Endothelial cell of umbilical vein (primary cell): Measurements from ENCODE around the gene CALR3.

ENCODE experiments used
- EZH2 ChIP-seq: IDR thresholded peaks from 2 replicates; pipeline ENCODE4 v1.6.1; 2012; ENCODE audit warnings: borderline replicate concordance, low read depth, mild to moderate bottlenecking, moderate library complexity, low read length, inconsistent platforms; ENCODE audit not compliant: severe bottlenecking
- MAX ChIP-seq: IDR thresholded peaks from 2 replicates; pipeline ENCODE4 v1.6.1; 2011; ENCODE audit not compliant: insufficient read depth, insufficient read length

DNA sequence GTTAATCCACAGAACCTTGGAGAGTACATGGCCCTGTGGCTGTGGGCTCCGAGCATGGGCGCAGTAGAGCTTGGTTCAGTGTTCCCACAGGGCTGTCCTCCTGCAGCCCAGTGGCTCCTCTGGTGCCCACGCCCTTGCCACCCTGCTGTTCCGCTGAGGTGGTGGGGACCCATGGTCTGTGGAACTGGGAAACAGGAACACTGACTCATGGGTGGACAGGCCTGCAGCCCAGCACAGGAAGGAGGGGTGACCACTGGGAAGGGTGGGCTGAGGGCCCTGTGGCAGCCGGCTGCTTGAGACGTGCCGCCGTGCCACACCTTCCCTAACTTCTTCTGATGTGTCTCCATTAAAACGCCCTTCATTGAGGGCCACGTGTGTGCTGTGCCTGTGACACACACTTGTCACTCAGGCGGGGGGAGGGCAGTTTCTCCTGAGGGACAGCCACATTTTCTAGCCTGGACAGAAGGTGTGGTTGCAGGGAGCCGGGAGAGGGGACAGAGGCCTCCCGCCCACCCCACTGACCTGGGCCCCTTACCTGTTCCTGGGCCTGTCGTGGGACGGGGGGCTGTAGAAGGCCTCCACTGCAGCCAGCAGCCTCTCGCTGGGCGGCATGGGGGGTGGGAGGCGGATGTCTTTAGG lies 25.1 kb upstream of the CALR3 start:
- TF ChIP-seq MAX (no peak), EZH2 (no peak)
